ENCODE results near the gene NUBP1.
"Not testable (repeated sequence)": the region's sequence is repeated elsewhere in the genome, so short reads cannot be mapped to it uniquely, and the experiment has no call there.

The NUBP1 gene

GRCh38 chr16:10743610-10744369 is at the start of gene NUBP1:
TSS of gene NUBP1 (plus strand) at chr16:10743842. CDS start at chr16:10743864, 22 bp downstream.
- peak; percentile 98 to 100 (median 99) for DNase-seq

GRCh38 chr16:10693889-10694288 is 49.8 kb upstream of the NUBP1 start:
- DNase-seq: no peak

GRCh38 chr16:10694306-10694705 is 49.3 kb upstream of the NUBP1 start:
- DNase-seq: no peak

- DNase-seq: no peak
Measured at GRCh38 chr16:10694830-10695229, 48.8 kb upstream of the NUBP1 start, which contains the start of gene TEKT5. TSS of gene TEKT5 (minus strand) at chr16:10694930. CDS start at chr16:10694873, 57 bp downstream.

GRCh38 chr16:10699756-10700155 is 43.9 kb upstream of the NUBP1 start:
- no peak for DNase-seq

- no peak for DNase-seq
Measured at GRCh38 chr16:10708969-10709368, 34.7 kb upstream of the NUBP1 start.

- DNase-seq: no peak
Measured at GRCh38 chr16:10728003-10728887, 15.4 kb upstream of the NUBP1 start.

- no peak for DNase-seq
Measured at GRCh38 chr16:10729104-10730048, 14.3 kb upstream of the NUBP1 start.

- DNase-seq: no peak
Measured at GRCh38 chr16:10731790-10732189, 11.9 kb upstream of the NUBP1 start.

- DNase-seq: peak; percentile 42 to 86 (median 61)
Measured at GRCh38 chr16:10737068-10737625, 6.5 kb upstream of the NUBP1 start.

- DNase-seq: no peak
Measured at GRCh38 chr16:10738231-10739077, 5.2 kb upstream of the NUBP1 start.

- DNase-seq: no peak
Measured at GRCh38 chr16:10740000-10740844, 3.4 kb upstream of the NUBP1 start.

GRCh38 chr16:10740845-10741208 is 2.8 kb upstream of the NUBP1 start:
- DNase-seq: no peak

GRCh38 chr16:10741249-10741648 is 2.4 kb upstream of the NUBP1 start:
- not testable (repeated sequence) for DNase-seq

GRCh38 chr16:10741844-10742243 is 1.8 kb upstream of the NUBP1 start:
- no peak for DNase-seq

- no peak for DNase-seq
Measured at GRCh38 chr16:10743227-10743609, 424 bp upstream of the NUBP1 start.

GRCh38 chr16:10744370-10745030 is 858 bp downstream of the NUBP1 start:
- no peak for DNase-seq

GRCh38 chr16:10745841-10746240 is 2.2 kb downstream of the NUBP1 start:
- DNase-seq: no peak

GRCh38 chr16:10750793-10751192 is 7.2 kb downstream of the NUBP1 start:
- no peak for DNase-seq

GRCh38 chr16:10751291-10751697 is 7.7 kb downstream of the NUBP1 start:
- no peak for DNase-seq

All from stimulated activated naive CD4-positive, alpha-beta T cell (primary cell).